NB4 (cell line): Measurements from ENCODE around the gene NRG3.

ENCODE experiments used
- CTCF ChIP-seq: IDR thresholded peaks from one replicate; pipeline ENCODE4 v1.5.1; 2012; ENCODE audit warnings: low read depth, low read length
- MAX ChIP-seq: IDR thresholded peaks from 2 replicates; pipeline ENCODE4 v1.6.1; 2011; ENCODE audit warnings: low read depth, low read length

- TF ChIP-seq CTCF = no peak
- no peak for TF ChIP-seq MAX
Measured at GRCh38 chr10:82496114-82496513, 621.1 kb downstream of the NRG3 start.
